Measurements from ENCODE around the gene C3orf80. TPM values are rescaled to one million over a fixed set of nuclear protein-coding genes. Genes with fewer than 3 reads are reported as not detected.
"Not testable (repeated sequence)": the region's sequence is repeated elsewhere in the genome, so short reads cannot be mapped to it uniquely, and the experiment has no call there.

Gene C3orf80
- total RNA-seq = 10 to 100 TPM in 1 of 4 donors, 1 to 10 TPM in 2, under 1 TPM in 1; 0.53 to 13.2 (median 3.9) TPM

- Histone ChIP-seq H3K4me3 (peak within 1 kb of the TSS; percentile 45 to 74 (median 68)), H3K27me3 (peaks cover 7 to 63% (median 8%) of the 10 kb centered on the region in 4 donors), H3K36me3 (no peaks in the 10 kb centered on the region), H3K9me3 (no peaks in the 10 kb centered on the region), H3K27ac (peak within 1 kb of the TSS in 3 of 4 donors; percentile 15 to 62 (median 46)), H3K4me1 (peaks cover 16 to 32% (median 22%) of the 10 kb centered on the region in 3 donors)
- intact Hi-C loops (cut with DNase I) = no loop called here
- TF ChIP-seq POLR2A (IDR thresholded peaks at IDR 0.05) = no peak
- peak in 2 of 6 experiments; percentile 16 to 25 for TF ChIP-seq CTCF (IDR thresholded peaks at IDR 0.05)
- no peak for DNase-seq
- WGBS, 2 donors = 0 to 1% methylated on average over 2 to 23 of the region's 104 CpGs
These were observed at the start of gene C3orf80 for GRCh38 chr3:160225176-160226025. C3orf80 (plus strand) TSS chr3:160225422; CDS start chr3:160225636, 214 bp downstream.

- Histone ChIP-seq H3K9me3 (no peaks in the 10 kb centered on the region), H3K4me1 (peaks cover 0 to 9% (median 0%) of the 10 kb centered on the region in 3 donors), H3K36me3 (no peaks in the 10 kb centered on the region), H3K27me3 (no peaks in the 10 kb centered on the region), H3K27ac (no peak overlapping the region), H3K4me3 (no peak overlapping the region)
- DNase-seq = no peak
- TF ChIP-seq POLR2A (IDR thresholded peaks at IDR 0.05) (no peak), CTCF (IDR thresholded peaks at IDR 0.05) (no peak)
- intact Hi-C loops (cut with DNase I) = no loop called here
These were observed 48.3 kb upstream of the C3orf80 start for GRCh38 chr3:160176923-160177322.

GRCh38 chr3:160178661-160179060 lies 46.6 kb upstream of the C3orf80 start:
- WGBS, 2 donors = no CpG with 5 or more reads among the region's 35 CpGs
- intact Hi-C loops (cut with DNase I); H3K27ac ChIP-seq; H3K4me3 ChIP-seq; H3K36me3 ChIP-seq; H3K4me1 ChIP-seq; H3K27me3 ChIP-seq; H3K9me3 ChIP-seq; DNase-seq: not testable (repeated sequence)

GRCh38 chr3:160179403-160179802 lies 45.8 kb upstream of the C3orf80 start:
- H3K27me3 ChIP-seq; intact Hi-C loops (cut with DNase I); H3K4me3 ChIP-seq; H3K36me3 ChIP-seq; DNase-seq; H3K9me3 ChIP-seq; H3K27ac ChIP-seq: not testable (repeated sequence)
- 74 to 82% methylated on average over 2 of the region's 4 CpGs for whole genome bisulfite sequencing, 2 donors
- H3K4me1 ChIP-seq = peaks cover 0 to 10% (median 0%) of the 10 kb centered on the region in 3 donors

GRCh38 chr3:160179906-160180305 lies 45.3 kb upstream of the C3orf80 start:
- Histone ChIP-seq H3K4me3 (no peak overlapping the region), H3K36me3 (no peaks in the 10 kb centered on the region), H3K27ac (no peak overlapping the region), H3K4me1 (peaks cover 0 to 12% (median 0%) of the 10 kb centered on the region in 3 donors), H3K27me3 (no peaks in the 10 kb centered on the region), H3K9me3 (no peaks in the 10 kb centered on the region)
- DNase-seq = no peak
- WGBS, 2 donors = 83 to 94% methylated on average over 2 of the region's 2 CpGs
- no peak for TF ChIP-seq POLR2A (IDR thresholded peaks at IDR 0.05)
- TF ChIP-seq CTCF (IDR thresholded peaks at IDR 0.05) = no peak
- intact Hi-C loops (cut with DNase I) = no loop called here

- no peaks in the 10 kb centered on the region for H3K27me3 ChIP-seq
- DNase-seq = no peak
- TF ChIP-seq POLR2A (IDR thresholded peaks at IDR 0.05) (no peak), CTCF (IDR thresholded peaks at IDR 0.05) (no peak)
- WGBS, 2 donors = 19 to 35% methylated on average over 11 of the region's 11 CpGs
- no peaks in the 10 kb centered on the region for H3K36me3 ChIP-seq
- peak overlapping the region in 1 of 4 donors; percentile 34 for H3K4me3 ChIP-seq
- H3K27ac ChIP-seq = peak overlapping the region in 2 of 4 donors; percentile 10 to 26
- intact Hi-C loops (cut with DNase I) = no loop called here
- no peaks in the 10 kb centered on the region for H3K9me3 ChIP-seq
- H3K4me1 ChIP-seq = peaks cover 0 to 12% (median 0%) of the 10 kb centered on the region in 3 donors
These were observed 44.5 kb upstream of the C3orf80 start for GRCh38 chr3:160180581-160181216.

Measured in esophagus squamous epithelium (tissue), 5 donors.